OCI-LY7 (cell line): ENCODE results near the gene EDN2.

Source experiments
- CTCF ChIP-seq: fragments of 200-600 bp; sonication (generic); conservative IDR thresholded peaks from 2 replicates; pipeline ENCODE4 v1.5.1; 2014; ENCODE audit warnings: mild to moderate bottlenecking, antibody characterized with exemption, low read length, moderate library complexity, mixed read lengths
- EZH2phosphoT487 ChIP-seq: fragments of 200-600 bp; sonication (generic); IDR thresholded peaks from 2 replicates; pipeline ENCODE4 v1.6.1; 2018; ENCODE audit warnings: low read depth, borderline replicate concordance, mild to moderate bottlenecking, mixed run types, antibody characterized with exemption, low read length, moderate library complexity, mixed read lengths

- TF ChIP-seq CTCF (no peak), EZH2phosphoT487 (no peak)
Measured at GRCh38 chr1:41496080-41497055, 11.9 kb upstream of the EDN2 start.
